Measurements from ENCODE around the gene MT1G. TPM values are rescaled to one million over a fixed set of nuclear protein-coding genes. Genes with fewer than 3 reads are reported as not detected.
"Not testable (repeated sequence)": the region's sequence is repeated elsewhere in the genome, so short reads cannot be mapped to it uniquely, and the experiment has no call there.

The MT1G gene
- total RNA-seq (10 to 100 TPM in 1 of 9 donors, 1 to 10 TPM in 2, not detected in 6; 1.4 to 19.1 (median 6.0) TPM), polyA plus RNA-seq (1 to 10 TPM in 1 of 2 donors, not detected in 1; 7.2 TPM)
- long read RNA-seq, donor 1, partial matches to known transcripts = 0 of 1 reads
- long read RNA-seq, donor 1, other reads (novel, unspliced or antisense) = 0 of 1 reads
- long read RNA-seq, donor 2 = 0 reads
- long read RNA-seq, donor 3 = 0 reads

DNA sequence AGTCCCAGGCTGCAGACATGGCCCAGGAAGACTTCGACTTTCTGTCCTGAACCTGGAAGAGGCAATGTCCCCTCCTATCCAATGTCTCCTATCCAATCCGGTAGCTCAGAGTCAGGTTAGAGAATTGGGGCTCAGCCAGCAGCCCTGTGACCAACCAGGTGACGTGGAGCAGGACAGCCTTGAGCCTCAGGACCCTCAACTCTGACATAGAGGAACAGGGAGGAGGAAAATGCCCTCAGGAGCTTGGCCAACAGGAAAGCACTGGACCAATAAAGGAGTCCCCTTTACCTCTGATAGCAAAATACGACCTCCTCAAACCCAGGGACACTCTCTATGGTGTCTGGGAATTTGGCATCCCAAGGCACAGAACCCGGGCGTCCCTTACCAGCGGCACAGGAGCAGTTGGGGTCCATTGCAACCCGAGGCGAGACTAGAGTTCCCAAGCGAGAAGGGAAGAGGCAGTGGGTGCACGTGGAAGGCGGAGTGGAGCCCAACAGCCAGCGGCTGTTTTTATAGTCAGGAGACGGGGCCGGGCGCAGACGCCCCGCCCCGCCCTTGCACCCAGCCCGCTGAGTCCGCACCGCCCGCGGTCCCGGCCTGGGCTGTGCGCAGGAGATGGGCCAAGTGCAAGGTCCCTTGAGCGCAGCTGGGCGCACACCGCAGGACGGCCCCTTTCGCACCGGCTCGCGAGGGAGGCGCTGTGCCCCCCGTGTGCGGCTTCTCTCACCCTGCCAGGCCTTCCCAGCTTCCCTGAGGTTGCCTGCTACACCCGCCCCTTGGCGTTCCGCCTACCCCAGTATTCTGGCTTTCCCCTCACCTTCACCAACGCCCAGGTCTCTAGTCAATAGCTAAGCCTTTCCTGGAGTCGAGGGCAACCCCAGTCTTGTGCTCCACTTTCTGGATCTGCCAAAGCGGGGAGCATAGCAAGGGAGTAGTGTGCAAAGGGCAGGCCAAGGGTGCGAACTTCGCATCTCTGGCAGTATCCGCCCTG lies at the start of gene MT1G:
Gene MT1G, minus strand, starts transcription at position 485 of the 991 bp plus-strand sequence. Its CDS starts 72 bp downstream, at position 413.
- H3K36me3 ChIP-seq = no peaks in the 10 kb centered on the region
- TF ChIP-seq, protein P1, sequence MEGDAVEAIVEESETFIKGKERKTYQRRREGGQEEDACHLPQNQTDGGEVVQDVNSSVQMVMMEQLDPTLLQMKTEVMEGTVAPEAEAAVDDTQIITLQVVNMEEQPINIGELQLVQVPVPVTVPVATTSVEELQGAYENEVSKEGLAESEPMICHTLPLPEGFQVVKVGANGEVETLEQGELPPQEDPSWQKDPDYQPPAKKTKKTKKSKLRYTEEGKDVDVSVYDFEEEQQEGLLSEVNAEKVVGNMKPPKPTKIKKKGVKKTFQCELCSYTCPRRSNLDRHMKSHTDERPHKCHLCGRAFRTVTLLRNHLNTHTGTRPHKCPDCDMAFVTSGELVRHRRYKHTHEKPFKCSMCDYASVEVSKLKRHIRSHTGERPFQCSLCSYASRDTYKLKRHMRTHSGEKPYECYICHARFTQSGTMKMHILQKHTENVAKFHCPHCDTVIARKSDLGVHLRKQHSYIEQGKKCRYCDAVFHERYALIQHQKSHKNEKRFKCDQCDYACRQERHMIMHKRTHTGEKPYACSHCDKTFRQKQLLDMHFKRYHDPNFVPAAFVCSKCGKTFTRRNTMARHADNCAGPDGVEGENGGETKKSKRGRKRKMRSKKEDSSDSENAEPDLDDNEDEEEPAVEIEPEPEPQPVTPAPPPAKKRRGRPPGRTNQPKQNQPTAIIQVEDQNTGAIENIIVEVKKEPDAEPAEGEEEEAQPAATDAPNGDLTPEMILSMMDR (IDR thresholded peaks at IDR 0.05) = no peak
- no peak for TF ChIP-seq POLR2A (IDR thresholded peaks at IDR 0.05)
- H3K27ac ChIP-seq = no peak within 1 kb of the TSS
- intact Hi-C loops (cut with DNase I) = loop anchor here in 2 of 10 donors (2.0 to 5.0 kb wide), 2 partner anchors 25 to 34 kb away; no protein-coding TSS in a partner anchor
- 8 to 14% (median 13%) methylated on average over 43 to 46 of the region's 46 CpGs for WGBS, 4 donors
- H3K4me1 ChIP-seq = peaks cover 0 to 27% (median 13%) of the 10 kb centered on the region in 12 donors
- no peaks in the 10 kb centered on the region for H3K9me3 ChIP-seq
- peak in 3 of 4 donors; percentile 87 to 93 (median 87) for ATAC-seq
- peaks cover 15 to 95% (median 51%) of the 10 kb centered on the region in 9 donors for H3K27me3 ChIP-seq
- DNase-seq = peak; percentile 48 to 84 (median 56)
- H3K4me3 ChIP-seq = peak within 1 kb of the TSS in 8 of 12 donors; percentile 3 to 39 (median 26)

DNA sequence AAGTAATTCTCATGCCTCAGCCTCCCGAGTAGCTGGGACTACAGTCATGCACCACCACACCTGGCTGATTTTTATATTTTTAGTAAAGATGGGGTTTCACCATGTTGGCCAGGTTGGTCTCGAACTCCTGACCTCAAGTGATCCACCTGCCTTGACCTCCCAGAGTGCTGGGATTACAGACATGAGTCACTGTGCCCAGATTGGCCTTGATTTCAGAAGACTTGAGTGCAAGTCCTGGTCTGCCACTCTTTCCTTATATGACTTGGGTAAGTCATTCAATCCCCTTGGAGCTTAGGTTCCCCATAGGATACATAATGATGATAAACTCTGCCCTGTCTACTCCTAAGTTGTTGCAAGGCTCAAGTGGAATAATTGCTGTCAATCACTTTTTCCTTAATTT lies 49.7 kb upstream of the MT1G start:
- H3K4me1 ChIP-seq; ATAC-seq; DNase-seq; H3K27ac ChIP-seq; H3K4me3 ChIP-seq; H3K36me3 ChIP-seq; intact Hi-C loops (cut with DNase I); H3K27me3 ChIP-seq; H3K9me3 ChIP-seq: not testable (repeated sequence)
- WGBS, 4 donors = 88 to 92% (median 90%) methylated on average over 2 of the region's 2 CpGs

DNA sequence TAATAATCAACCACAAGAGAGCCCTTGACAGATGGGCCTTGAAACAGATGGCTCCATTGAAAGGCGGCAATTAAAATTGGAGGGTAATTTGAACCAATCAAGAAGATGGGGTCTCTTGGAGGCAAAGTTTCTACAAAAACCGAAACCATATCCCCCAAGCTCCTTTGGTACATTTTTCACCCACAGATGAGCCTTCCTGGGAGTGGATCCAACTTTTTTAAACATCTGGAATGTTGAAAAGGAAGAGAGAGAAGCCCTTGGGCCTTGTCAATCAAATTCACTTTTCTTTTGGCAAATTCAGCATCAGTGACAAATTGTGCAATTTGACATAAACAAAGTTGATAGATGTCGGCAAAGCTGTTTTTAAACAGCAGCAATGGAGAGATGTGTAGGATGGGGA lies 48.9 kb upstream of the MT1G start:
- TF ChIP-seq, protein P1 (IDR thresholded peaks at IDR 0.05) = no peak
- no peak for TF ChIP-seq POLR2A (IDR thresholded peaks at IDR 0.05)
- DNase-seq (no peak), ATAC-seq (no peak)
- H3K4me3 ChIP-seq = no peak overlapping the region
- H3K9me3 ChIP-seq = no peaks in the 10 kb centered on the region
- WGBS, 4 donors = 71 to 86% (median 77%) methylated on average over 3 of the region's 3 CpGs
- no peak overlapping the region for H3K27ac ChIP-seq
- H3K27me3 ChIP-seq = no peaks in the 10 kb centered on the region
- H3K36me3 ChIP-seq = no peaks in the 10 kb centered on the region
- H3K4me1 ChIP-seq = no peaks in the 10 kb centered on the region
- intact Hi-C loops (cut with DNase I) = no loop called here

DNA sequence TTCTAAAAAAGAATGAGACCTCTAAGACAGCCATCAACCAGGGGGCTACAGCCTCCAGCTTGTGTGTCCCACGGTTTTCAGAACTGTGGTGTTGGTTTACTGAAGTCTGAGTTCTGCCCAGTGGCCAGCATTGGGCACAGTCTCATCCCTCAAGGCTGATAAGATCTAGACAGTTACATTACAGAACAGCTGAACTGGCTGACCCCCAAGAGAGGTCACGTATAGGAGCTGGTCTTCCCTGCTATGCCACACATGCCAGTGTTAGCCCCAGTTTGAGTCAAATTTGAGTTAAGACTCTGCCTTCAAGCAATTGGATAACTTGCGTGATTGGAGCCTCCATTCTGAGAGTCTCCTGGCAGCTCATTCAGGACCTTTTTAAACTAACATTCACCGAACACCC lies 47.3 kb upstream of the MT1G start:
- no peak overlapping the region for H3K4me3 ChIP-seq
- H3K27me3 ChIP-seq = no peaks in the 10 kb centered on the region
- intact Hi-C loops (cut with DNase I) = no loop called here
- no peaks in the 10 kb centered on the region for H3K4me1 ChIP-seq
- no peak for DNase-seq
- no peaks in the 10 kb centered on the region for H3K9me3 ChIP-seq
- no peak overlapping the region for H3K27ac ChIP-seq
- no peak for ATAC-seq
- H3K36me3 ChIP-seq = no peaks in the 10 kb centered on the region
- 75 to 89% (median 80%) methylated on average over 4 of the region's 4 CpGs for WGBS, 4 donors
- TF ChIP-seq, protein P1 (IDR thresholded peaks at IDR 0.05) = no peak
- TF ChIP-seq POLR2A (IDR thresholded peaks at IDR 0.05) = no peak

Data from heart left ventricle (tissue), 16 donors.